ENCODE results near the gene PRDM13. TPM values are rescaled to one million over a fixed set of nuclear protein-coding genes. Genes with fewer than 3 reads are reported as not detected.

The PRDM13 gene
- polyA plus RNA-seq, 1 donor (not counting 4 experiments of a cell fraction or from before 2014, with no cell fraction given), result not detected

DNA sequence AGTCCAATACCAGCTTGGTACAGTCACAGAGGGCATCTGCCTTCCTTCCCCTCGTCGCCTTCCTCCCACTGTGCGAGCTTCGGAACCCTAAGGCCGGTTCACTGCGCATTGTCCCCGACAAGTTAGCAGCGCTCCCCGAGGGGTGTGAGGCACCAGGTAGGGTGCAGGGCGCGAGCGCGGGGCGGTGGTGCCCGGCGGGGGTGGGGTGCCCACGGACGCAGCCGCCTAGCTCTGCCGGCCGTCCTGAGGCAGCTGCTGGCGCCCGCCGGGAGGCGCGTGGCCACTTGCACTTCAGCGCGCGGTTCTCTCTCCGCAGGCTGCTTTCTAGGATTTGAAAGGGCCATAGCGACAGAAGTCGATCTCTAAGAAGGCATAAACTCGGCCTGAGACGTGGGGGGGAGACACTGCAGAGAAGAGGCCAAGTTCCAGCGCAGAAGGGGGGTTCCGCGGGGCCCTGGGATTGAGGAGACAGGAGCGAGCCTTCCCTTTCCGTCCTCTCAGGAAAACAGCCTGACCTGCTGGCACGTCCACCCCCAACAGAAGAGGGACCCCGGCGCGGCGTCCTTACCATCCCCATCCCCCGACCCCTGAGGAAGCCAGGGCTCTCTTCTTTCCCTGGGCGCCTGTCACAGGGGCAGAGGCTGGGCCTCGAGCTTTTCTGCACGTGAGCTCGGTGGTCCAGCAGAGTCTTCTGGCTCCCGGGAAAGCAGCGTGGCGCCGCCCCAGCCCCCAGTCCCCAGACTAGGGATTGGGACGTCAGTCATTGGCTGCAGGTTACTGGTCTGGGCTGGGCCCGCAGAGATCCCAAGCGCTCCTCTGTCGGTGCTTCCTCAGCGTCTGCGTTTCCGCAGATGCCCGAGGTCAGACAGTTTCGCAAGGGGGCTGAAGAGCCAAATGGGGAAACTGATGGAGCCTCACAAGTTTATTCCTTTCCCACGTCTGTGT lies 15.6 kb upstream of the PRDM13 start:
- Histone ChIP-seq H3K9me1 (ENCODE audit: control insufficient read depth, extremely low read depth, insufficient read depth, low read length) (no peaks in the 10 kb centered on the region), H4K20me1 (ENCODE audit: control insufficient read depth, extremely low read depth, insufficient read depth, low read length) (no peaks in the 10 kb centered on the region), H3K36me3 (ENCODE audit: control insufficient read depth in 2 of 2, extremely low read depth in 1 of 2, insufficient read depth in 2 of 2, low read length in 2 of 2) (no peaks in the 10 kb centered on the region), H3K4me2 (ENCODE audit: control insufficient read depth, extremely low read depth, insufficient read depth, low read depth, low read length) (no peak overlapping the region), H3K79me2 (ENCODE audit: control insufficient read depth, insufficient read depth, low read length) (no peaks in the 10 kb centered on the region), H3K27me3 (ENCODE audit: control insufficient read depth, extremely low read depth, insufficient read depth, low read length) (peaks cover 76% of the 10 kb centered on the region), H3K9ac (ENCODE audit: control insufficient read depth, extremely low read depth, insufficient read depth, low read length) (no peak overlapping the region), H3K27ac (ENCODE audit: control insufficient read depth, insufficient read depth, low read length) (no peak overlapping the region), H2AFZ (ENCODE audit: control insufficient read depth, low read length) (no peak overlapping the region), H3K4me1 (ENCODE audit: control insufficient read depth, extremely low read depth, insufficient read depth, low read length) (no peaks in the 10 kb centered on the region), H3K9me3 (ENCODE audit: control insufficient read depth, low read depth, low read length) (no peaks in the 10 kb centered on the region), H3K4me3 (ENCODE audit: control insufficient read depth in 2 of 3, extremely low read depth in 1 of 3, insufficient read depth in 2 of 3, low read depth in 1 of 3, low read length in 3 of 3) (no peak overlapping the region)
- FAIRE-seq, result no peak
- dilution Hi-C loops (cut with MboI; ENCODE audit: extremely low pct_ligation_motif_present, low sequenced_read_pairs), result no loop called here
- no peak for DNase-seq (ENCODE audit: low read depth, low spot score)
- TF ChIP-seq EZH2 (IDR thresholded peaks at IDR 0.05; ENCODE audit: low read length) (peak; percentile 51), CTCF (optimal IDR thresholded peaks at IDR 0.05 in 1 of 3, IDR thresholded peaks at IDR 0.05 in 1 of 3, conservative IDR thresholded peaks at IDR 0.05 in 1 of 3; ENCODE audit: extremely low read depth in 1 of 3, insufficient read depth in 2 of 3, low read length in 3 of 3) (no peak)

- H3K79me2 ChIP-seq (ENCODE audit: control insufficient read depth, insufficient read depth, low read length), result no peaks in the 10 kb centered on the region
- H3K4me3 ChIP-seq (ENCODE audit: control insufficient read depth in 2 of 3, extremely low read depth in 1 of 3, insufficient read depth in 2 of 3, low read depth in 1 of 3, low read length in 3 of 3), result no peak overlapping the region
- peaks cover 84% of the 10 kb centered on the region for H3K27me3 ChIP-seq (ENCODE audit: control insufficient read depth, extremely low read depth, insufficient read depth, low read length)
- H3K9me1 ChIP-seq (ENCODE audit: control insufficient read depth, extremely low read depth, insufficient read depth, low read length), result no peaks in the 10 kb centered on the region
- no peaks in the 10 kb centered on the region for H4K20me1 ChIP-seq (ENCODE audit: control insufficient read depth, extremely low read depth, insufficient read depth, low read length)
- H3K4me2 ChIP-seq (ENCODE audit: control insufficient read depth, extremely low read depth, insufficient read depth, low read depth, low read length), result no peak overlapping the region
- DNase-seq (ENCODE audit: low read depth, low spot score), result no peak
- H3K9ac ChIP-seq (ENCODE audit: control insufficient read depth, extremely low read depth, insufficient read depth, low read length), result no peak overlapping the region
- H3K36me3 ChIP-seq (ENCODE audit: control insufficient read depth in 2 of 2, extremely low read depth in 1 of 2, insufficient read depth in 2 of 2, low read length in 2 of 2), result no peaks in the 10 kb centered on the region
- dilution Hi-C loops (cut with MboI; ENCODE audit: extremely low pct_ligation_motif_present, low sequenced_read_pairs), result no loop called here
- no peak for FAIRE-seq
- H2AFZ ChIP-seq (ENCODE audit: control insufficient read depth, low read length), result no peak overlapping the region
- H3K27ac ChIP-seq (ENCODE audit: control insufficient read depth, insufficient read depth, low read length), result no peak overlapping the region
- no peak for TF ChIP-seq CTCF (optimal IDR thresholded peaks at IDR 0.05 in 1 of 3, IDR thresholded peaks at IDR 0.05 in 1 of 3, conservative IDR thresholded peaks at IDR 0.05 in 1 of 3; ENCODE audit: extremely low read depth in 1 of 3, insufficient read depth in 2 of 3, low read length in 3 of 3)
- no peak for TF ChIP-seq EZH2 (IDR thresholded peaks at IDR 0.05; ENCODE audit: low read length)
- no peaks in the 10 kb centered on the region for H3K9me3 ChIP-seq (ENCODE audit: control insufficient read depth, low read depth, low read length)
- no peaks in the 10 kb centered on the region for H3K4me1 ChIP-seq (ENCODE audit: control insufficient read depth, extremely low read depth, insufficient read depth, low read length)
Measured at GRCh38 chr6:99591673-99592364, 14.8 kb upstream of the PRDM13 start.
